GM12878 (cell line): ENCODE measurements around the gene ZFP90. TPM values are rescaled to one million over a fixed set of nuclear protein-coding genes. Genes with fewer than 3 reads are reported as not detected.

Experiments used
- ATAC-seq: fragments of 200-7000 bp; cut with Tn5 transposase; 3 replicates; pipeline ENCODE4 v1.9.1; 2020; ENCODE audit warnings: mild to moderate bottlenecking, moderate library complexity
- BruUV-seq: library from RNA; stranded (reverse); fragments of 400-500 nt; replicated peaks from 2 replicates; lab custom pipeline; 2021; lab: Mats Ljungman, UMichigan
- CTCF ChIA-PET: fragments of 300-600 bp; sonication (Branson Sonifier 250); formaldehyde crosslinking; extraction: SDS; loops from one replicate; lab custom pipeline; 2021; ENCODE audit warnings: inconsistent platforms; lab: Yijun Ruan, JAX
- POLR2A ChIA-PET: fragments of 350-600 bp; formaldehyde crosslinking; extraction: SDS; loops from one replicate; lab custom pipeline; 2021; ENCODE audit warnings: inconsistent platforms; lab: Charles Lee
- RAD21 ChIA-PET: fragments of 300-600 bp; sonication (Branson Sonifier 250); formaldehyde crosslinking; loops from one replicate; lab custom pipeline; 2023; ENCODE audit warnings: antibody characterized with exemption; ENCODE audit not compliant: unreplicated experiment; lab: Charles Lee
- SMC1A ChIA-PET: fragments of 300-600 bp; sonication (Branson Sonifier 250); formaldehyde crosslinking; loops from one replicate; lab custom pipeline; 2023; ENCODE audit not compliant: unreplicated experiment, uncharacterized antibody; lab: Charles Lee
- DNase-seq: peaks from one replicate; pipeline ENCODE4 v3.0.0-alpha.2; 2011; ENCODE audit warnings: low read depth, low spot score
- FAIRE-seq: peaks from 3 replicates; lab custom pipeline; 2011; peaks lifted over from hg19 to GRCh38; lab: Jason Lieb, UNC
- H2AFZ ChIP-seq: 2 replicates; pipeline ENCODE4 v1.6.0; 2011; ENCODE audit warnings: low read depth, low read length, control low read depth; ENCODE audit not compliant: control insufficient read depth
- H3K27ac ChIP-seq: 2 replicates; pipeline ENCODE4 v1.5.1; 2011; ENCODE audit warnings: control low read depth; ENCODE audit not compliant: control insufficient read depth, insufficient read depth
- H3K27me3 ChIP-seq, 2 experiments: replicated peaks in 1 of 2; 2 replicates each; pipeline versions ENCODE4 v1.6.0 to v1.6.1; 2011; ENCODE audit warnings: low read length in 1 of 2; ENCODE audit not compliant: control insufficient read depth in 2 of 2, insufficient read depth in 2 of 2
- H3K36me3 ChIP-seq, 2 experiments: 2 replicates each; pipeline ENCODE4 v1.5.1; 2011; ENCODE audit warnings: low read length in 1 of 2; ENCODE audit not compliant: control insufficient read depth in 2 of 2, insufficient read depth in 2 of 2
- H3K4me1 ChIP-seq: 2 replicates; pipeline ENCODE4 v1.6.1; 2011; ENCODE audit warnings: mild to moderate bottlenecking, low read length, moderate library complexity, mixed read lengths; ENCODE audit not compliant: control insufficient read depth, insufficient read depth
- H3K4me2 ChIP-seq: 2 replicates; pipeline ENCODE4 v1.6.0; 2011; ENCODE audit warnings: control low read depth; ENCODE audit not compliant: control insufficient read depth, insufficient read depth
- H3K4me3 ChIP-seq: fragments of 200-600 bp; sonication (generic); 2 replicates; pipeline ENCODE4 v1.5.1; 2016
- H3K79me2 ChIP-seq: 2 replicates; pipeline ENCODE4 v1.6.0; 2011; ENCODE audit warnings: low read length; ENCODE audit not compliant: control insufficient read depth, insufficient read depth
- H3K9ac ChIP-seq: 2 replicates; pipeline ENCODE4 v1.8.0; 2011; ENCODE audit warnings: low read length, control low read depth, mixed read lengths; ENCODE audit not compliant: control insufficient read depth, insufficient read depth
- H3K9me3 ChIP-seq: replicated peaks from 3 replicates; pipeline ENCODE4 v1.5.1; 2011; ENCODE audit warnings: mild to moderate bottlenecking, low read length; ENCODE audit not compliant: control insufficient read depth, insufficient read depth
- H4K20me1 ChIP-seq: 2 replicates; pipeline ENCODE4 v1.6.0; 2011; ENCODE audit not compliant: control insufficient read depth, insufficient read depth
- BACH1 ChIP-seq: fragments of 450-650 bp; IDR thresholded peaks from 2 replicates; pipeline ENCODE4 v1.6.1; 2017; ENCODE audit warnings: mild to moderate bottlenecking, borderline replicate concordance
- BMI1 ChIP-seq: fragments of 450-650 bp; IDR thresholded peaks from 2 replicates; pipeline ENCODE4 v1.6.1; 2016; ENCODE audit warnings: mild to moderate bottlenecking, moderate library complexity, borderline replicate concordance
- CEBPB ChIP-seq, 2 experiments: fragments of 150-350 bp in 1 of 2; IDR thresholded peaks; 2 replicates each; pipeline ENCODE4 v1.6.1; 2012 to 2014; ENCODE audit warnings: low read depth in 2 of 2, low read length in 2 of 2, borderline replicate concordance in 1 of 2, inconsistent platforms in 1 of 2
- CHD1 ChIP-seq: IDR thresholded peaks from 2 replicates; pipeline ENCODE4 v1.6.1; 2012; ENCODE audit warnings: low read depth, low read length, improper control_type of control experiment
- E2F8 ChIP-seq: fragments of 450-650 bp; IDR thresholded peaks from 2 replicates; pipeline ENCODE4 v1.6.1; 2018; ENCODE audit warnings: mild to moderate bottlenecking, low read depth, moderate library complexity; ENCODE audit not compliant: partially characterized antibody
- GABPA ChIP-seq: IDR thresholded peaks from 2 replicates; pipeline ENCODE4 v1.6.1; 2014; ENCODE audit warnings: antibody characterized with exemption, low read depth, mild to moderate bottlenecking, inconsistent platforms
- IKZF1 ChIP-seq: fragments of 450-650 bp; conservative IDR thresholded peaks from 2 replicates; pipeline ENCODE4 v1.6.1; 2017; ENCODE audit warnings: antibody characterized with exemption, mild to moderate bottlenecking
- PAX5 ChIP-seq: IDR thresholded peaks from 2 replicates; pipeline ENCODE4 v1.6.1; 2011; ENCODE audit warnings: low read depth, low read length, borderline replicate concordance
- STAT3 ChIP-seq: IDR thresholded peaks from 2 replicates; pipeline ENCODE4 v1.6.1; 2011; ENCODE audit warnings: low read depth, low read length, improper control_type of control experiment
- SUPT20H ChIP-seq: IDR thresholded peaks from 2 replicates; pipeline ENCODE4 v1.6.1; 2011; ENCODE audit warnings: low read depth, mild to moderate bottlenecking, low read length, moderate library complexity, borderline replicate concordance; ENCODE audit not compliant: control insufficient read depth
- ZBTB11 ChIP-seq: fragments of 450-650 bp; formaldehyde crosslinking; IDR thresholded peaks from 2 replicates; pipeline ENCODE4 v1.5.0; 2022; ENCODE audit warnings: mild to moderate bottlenecking, missing genetic modification characterization
- WGBS: methylation state at CpG from one replicate; pipeline ENCODE4 v1.1.6; 2016; ENCODE audit warnings: low lambda C conversion rate; ENCODE audit not compliant: insufficient replicate concordance, insufficient coverage; ENCODE audit errors: missing lambda C conversion rate; 5-methylcytosine and 5-hydroxymethylcytosine counted together
- in situ Hi-C: fragments of 300-500 bp; cut with MboI; formaldehyde crosslinking; loops from 9 replicates; pipeline ENCODE4 v1.14.3; 2018; ENCODE audit warnings: mixed read lengths
- intact Hi-C: fragments of 100-400 bp; cut with micrococcal nuclease; formaldehyde crosslinking; loops from one replicate; pipeline ENCODE4 v1.14.2; 2022; ENCODE audit not compliant: unreplicated experiment
- polyA plus RNA-seq, 11 experiments: library from polyadenylated mRNA; depleted of rRNA in 4 of 11; unstranded in 6 of 11; stranded (reverse) in 5 of 11; fragments of >200 nt; fragmentation: Nextera tagmentation in 4 of 11; fragmentation: Illumina TruSeq in 1 of 11; extraction: Ambion mirVana in 4 of 11; extraction: Trizol in 1 of 11; gene quantifications; 1 replicate in 1 of 11; 2 replicates in 10 of 11; pipeline versions ENCODE4 v1.2.1 to v1.2.3, GENCODE V29; 2011 to 2016; ENCODE audit warnings: inconsistent platforms in 2 of 11, missing spikeins in 2 of 11, low read depth in 1 of 11
- total RNA-seq, 4 experiments: library from RNA; depleted of rRNA in 3 of 4; stranded (reverse); fragments of >200 nt in 3 of 4; fragmentation: Illumina TruSeq in 1 of 4; extraction: Trizol in 1 of 4; gene quantifications; 2 replicates each; pipeline versions ENCODE4 v1.2.1 to v1.2.3, GENCODE V29; 2013 to 2021
- TF ChIP-seq, protein P1 (sequence below): fragments of 150-350 bp; IDR thresholded peaks from 2 replicates; pipeline ENCODE4 v1.6.1; 2014; ENCODE audit warnings: mild to moderate bottlenecking, low read depth, low read length

Gene ZFP90
- total and polyA plus RNA-seq, 10 of the 15 experiments (the other 5 are each of a cell fraction or from before 2014, with no cell fraction given), result 3.3 to 20.0 (median 15.4) TPM

- POLR2A ChIA-PET, result no interaction called here
- in situ Hi-C loops, result loop anchor here (25.0 kb wide), 1 partner anchor 263 kb away; no protein-coding TSS in a partner anchor
- no peak for FAIRE-seq
Observed at GRCh38 chr16:68548947-68549346, 9.9 kb downstream of the ZFP90 start.

More at GRCh38 chr16:68548947-68549346, 9.9 kb downstream of the ZFP90 start:
- Histone ChIP-seq H2AFZ (no peak overlapping the region), H3K79me2 (no peaks in the 10 kb centered on the region), H3K4me1 (no peaks in the 10 kb centered on the region), H3K36me3 (no peaks in the 10 kb centered on the region; a peak in 1 of 4 replicates), H3K9me3 (peaks cover 32% of the 10 kb centered on the region), H4K20me1 (no peaks in the 10 kb centered on the region), H3K9ac (no peak overlapping the region), H3K4me3 (no peak overlapping the region), H3K27ac (no peak overlapping the region)
- SMC1A ChIA-PET, result interaction anchor here (0.7 kb wide), 1 partner anchor 11 kb away, joined by 3 read pairs; no protein-coding TSS in a partner anchor
- no peak for DNase-seq
- RAD21 ChIA-PET, result no interaction called here
- no peak for ATAC-seq
- no TSS peak for BruUV-seq
- TF ChIP-seq BMI1, result no peak
- no peak for TF ChIP-seq PAX5
- no peak for TF ChIP-seq BACH1
- no peak for TF ChIP-seq SUPT20H
- TF ChIP-seq, protein P1, sequence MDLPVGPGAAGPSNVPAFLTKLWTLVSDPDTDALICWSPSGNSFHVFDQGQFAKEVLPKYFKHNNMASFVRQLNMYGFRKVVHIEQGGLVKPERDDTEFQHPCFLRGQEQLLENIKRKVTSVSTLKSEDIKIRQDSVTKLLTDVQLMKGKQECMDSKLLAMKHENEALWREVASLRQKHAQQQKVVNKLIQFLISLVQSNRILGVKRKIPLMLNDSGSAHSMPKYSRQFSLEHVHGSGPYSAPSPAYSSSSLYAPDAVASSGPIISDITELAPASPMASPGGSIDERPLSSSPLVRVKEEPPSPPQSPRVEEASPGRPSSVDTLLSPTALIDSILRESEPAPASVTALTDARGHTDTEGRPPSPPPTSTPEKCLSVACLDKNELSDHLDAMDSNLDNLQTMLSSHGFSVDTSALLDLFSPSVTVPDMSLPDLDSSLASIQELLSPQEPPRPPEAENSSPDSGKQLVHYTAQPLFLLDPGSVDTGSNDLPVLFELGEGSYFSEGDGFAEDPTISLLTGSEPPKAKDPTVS, result no peak
- TF ChIP-seq STAT3, result no peak
- no peak for TF ChIP-seq CEBPB (IDR thresholded peaks at IDR 0.05; ENCODE audit: borderline replicate concordance in 1 of 2, low read depth in 2 of 2, low read length in 2 of 2)
- TF ChIP-seq ZBTB11 (CRISPR knock-in tag), result no peak
- no peak for TF ChIP-seq CHD1
- TF ChIP-seq E2F8, result no peak
- TF ChIP-seq IKZF1, result no peak
- TF ChIP-seq GABPA, result no peak
- TF ChIP-seq, all 136 proteins: peak for 0
- intact Hi-C loops, result no loop called here
- Histone ChIP-seq H3K27me3 (no peaks in the 10 kb centered on the region), H3K4me2 (no peak overlapping the region)
- CTCF ChIA-PET, result interaction anchor here (1.2 kb wide), 1 partner anchor 28 kb away, joined by 3 read pairs; no protein-coding TSS in a partner anchor
- 71% methylated on average over 4 of the region's 4 CpGs for WGBS
